Left ventricle myocardium inferior (tissue), 1 donor: ENCODE results near the gene ARHGAP44. TPM values are rescaled to one million over a fixed set of nuclear protein-coding genes. Genes with fewer than 3 reads are reported as not detected.

Experiments
- DNase-seq: peaks from one replicate; pipeline ENCODE4 v3.0.0-alpha.2; 2020
- H3K27ac ChIP-seq: fragments of 200-600 bp; replicated peaks from 2 replicates; pipeline ENCODE4 v1.8.0; 2021
- H3K27me3 ChIP-seq: fragments of 200-600 bp; 2 replicates; pipeline ENCODE4 v1.8.0; 2021; ENCODE audit warnings: low read depth
- H3K36me3 ChIP-seq: fragments of 200-600 bp; 2 replicates; pipeline ENCODE4 v1.8.0; 2021
- H3K4me1 ChIP-seq: fragments of 200-600 bp; 2 replicates; pipeline ENCODE4 v1.8.0; 2021
- H3K4me3 ChIP-seq: fragments of 200-600 bp; 2 replicates; pipeline ENCODE4 v1.8.0; 2021; ENCODE audit warnings: mild to moderate bottlenecking, moderate library complexity
- H3K9me3 ChIP-seq: fragments of 200-600 bp; replicated peaks from 2 replicates; pipeline ENCODE4 v1.8.0; 2021
- intact Hi-C: fragments of 100-400 bp; cut with micrococcal nuclease; formaldehyde crosslinking; loops from one replicate; pipeline ENCODE4 v1.11.0; 2022
- total RNA-seq: library from RNA; stranded (reverse); fragmentation: NEBNext Ultra II Directional; extraction: Animal tissue kit (Norgen Biotek cat#: 25700); gene quantifications from one replicate; pipeline ENCODE4 v1.2.1, GENCODE V29; 2021
- TF ChIP-seq, protein P1 (sequence below): fragments of 200-600 bp; IDR thresholded peaks from 2 replicates; pipeline ENCODE4 v1.8.0; 2021; ENCODE audit warnings: antibody characterized with exemption, mild to moderate bottlenecking, borderline replicate concordance
- donor health status: DM: no; HTN: yes; CAD: no; lungs with severe emphysema.

The ARHGAP44 gene
- total RNA-seq, 1 donor from 2014 or later: 7.2 TPM

DNA sequence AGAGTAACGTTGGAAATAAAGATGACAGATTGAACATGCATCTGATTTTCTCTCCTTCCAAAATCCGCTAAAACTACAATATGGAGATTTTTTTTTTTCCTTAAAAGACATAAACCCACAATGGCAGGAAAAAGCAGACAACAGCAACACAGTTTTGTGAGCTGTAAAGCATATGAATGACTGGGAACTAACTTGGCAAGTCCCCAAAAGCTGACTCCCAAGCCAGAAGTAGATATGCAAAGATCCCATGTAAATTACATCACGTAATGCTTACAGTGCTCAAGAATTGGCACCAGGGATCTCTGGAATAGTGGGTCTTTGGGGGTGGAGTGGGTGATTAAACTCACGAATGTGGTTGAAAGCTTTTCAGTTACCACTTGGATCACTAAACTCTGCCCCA, 121.9 kb downstream of the ARHGAP44 start:
- H3K27me3 ChIP-seq: no peaks in the 10 kb centered on the region
- peaks cover 10% of the 10 kb centered on the region for H3K36me3 ChIP-seq
- H3K9me3 ChIP-seq: peaks cover 11% of the 10 kb centered on the region
- no peak for DNase-seq
- no peak overlapping the region for H3K4me3 ChIP-seq
- H3K27ac ChIP-seq: no peak overlapping the region
- TF ChIP-seq, protein P1, sequence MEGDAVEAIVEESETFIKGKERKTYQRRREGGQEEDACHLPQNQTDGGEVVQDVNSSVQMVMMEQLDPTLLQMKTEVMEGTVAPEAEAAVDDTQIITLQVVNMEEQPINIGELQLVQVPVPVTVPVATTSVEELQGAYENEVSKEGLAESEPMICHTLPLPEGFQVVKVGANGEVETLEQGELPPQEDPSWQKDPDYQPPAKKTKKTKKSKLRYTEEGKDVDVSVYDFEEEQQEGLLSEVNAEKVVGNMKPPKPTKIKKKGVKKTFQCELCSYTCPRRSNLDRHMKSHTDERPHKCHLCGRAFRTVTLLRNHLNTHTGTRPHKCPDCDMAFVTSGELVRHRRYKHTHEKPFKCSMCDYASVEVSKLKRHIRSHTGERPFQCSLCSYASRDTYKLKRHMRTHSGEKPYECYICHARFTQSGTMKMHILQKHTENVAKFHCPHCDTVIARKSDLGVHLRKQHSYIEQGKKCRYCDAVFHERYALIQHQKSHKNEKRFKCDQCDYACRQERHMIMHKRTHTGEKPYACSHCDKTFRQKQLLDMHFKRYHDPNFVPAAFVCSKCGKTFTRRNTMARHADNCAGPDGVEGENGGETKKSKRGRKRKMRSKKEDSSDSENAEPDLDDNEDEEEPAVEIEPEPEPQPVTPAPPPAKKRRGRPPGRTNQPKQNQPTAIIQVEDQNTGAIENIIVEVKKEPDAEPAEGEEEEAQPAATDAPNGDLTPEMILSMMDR: no peak
- no peaks in the 10 kb centered on the region for H3K4me1 ChIP-seq
- intact Hi-C loops: no loop called here

DNA sequence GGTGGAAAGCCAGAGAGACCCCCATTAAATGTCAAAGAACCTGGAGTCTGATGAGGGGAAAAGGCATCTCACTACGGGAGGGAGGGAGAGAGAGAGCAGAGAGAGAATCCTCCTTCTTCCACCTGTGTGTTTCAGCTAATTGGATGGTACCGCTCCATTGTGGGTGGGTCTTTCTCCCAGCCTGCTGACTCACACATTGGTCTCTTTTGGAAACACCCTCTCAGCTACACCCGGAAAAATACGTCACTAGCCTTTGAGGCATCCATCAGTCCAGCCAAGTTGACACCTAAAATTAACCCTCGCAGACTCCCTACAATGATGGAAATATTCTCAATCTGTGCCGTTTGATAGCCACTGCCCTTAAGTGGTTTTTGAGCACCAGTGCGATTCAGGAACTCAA, 128.1 kb downstream of the ARHGAP44 start:
- intact Hi-C loops: no loop called here
- TF ChIP-seq, protein P1: no peak
- no peak for DNase-seq

DNA sequence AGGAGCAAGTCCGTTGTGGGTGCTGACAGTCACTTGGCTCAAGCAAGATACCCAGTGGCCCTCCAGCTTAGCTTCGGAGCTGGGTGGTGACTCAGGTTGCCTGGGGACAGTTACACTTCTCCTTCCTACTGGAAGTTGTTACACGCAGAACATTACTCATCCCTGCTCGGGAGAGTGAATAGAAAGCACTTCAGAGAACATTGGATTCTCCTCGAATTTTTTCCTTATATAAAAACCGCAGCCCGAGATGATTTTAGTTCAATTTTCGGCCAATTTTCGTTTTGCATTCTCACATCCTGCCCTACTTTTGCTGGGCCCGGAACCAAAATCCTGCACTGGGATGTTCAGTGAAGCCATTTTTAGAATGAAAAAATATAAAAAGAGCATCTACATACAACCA, 128.8 kb downstream of the ARHGAP44 start:
- intact Hi-C loops: no loop called here

More for the DNA sequence above, 128.1 kb downstream of the ARHGAP44 start:
- Histone ChIP-seq H3K27ac (no peak overlapping the region), H3K27me3 (no peaks in the 10 kb centered on the region), H3K36me3 (peaks cover 5% of the 10 kb centered on the region), H3K4me1 (no peaks in the 10 kb centered on the region), H3K9me3 (no peaks in the 10 kb centered on the region), H3K4me3 (no peak overlapping the region)

DNA sequence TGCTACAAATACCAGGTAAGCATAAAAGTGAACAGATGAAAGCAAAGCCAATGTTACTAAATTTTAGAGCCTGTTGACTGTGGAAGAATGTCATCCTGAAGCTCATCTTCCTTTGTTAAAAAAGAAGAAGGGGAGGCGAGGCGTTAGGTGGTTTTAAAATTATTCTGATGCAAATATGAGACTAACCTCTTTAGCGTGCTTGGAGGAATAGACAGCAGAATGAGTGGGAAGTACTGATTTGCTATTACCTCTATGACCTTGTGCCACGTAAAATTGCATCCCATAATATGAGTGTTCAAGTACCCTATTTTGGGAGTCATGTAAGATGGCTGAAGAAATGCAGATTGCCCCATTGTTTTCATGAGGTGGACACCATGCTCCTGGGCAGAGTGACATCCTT, 132.8 kb downstream of the ARHGAP44 start:
- H3K4me3 ChIP-seq: no peak overlapping the region
- no peak for DNase-seq
- TF ChIP-seq, protein P1: no peak
- no peak overlapping the region for H3K27ac ChIP-seq
- H3K27me3 ChIP-seq: no peaks in the 10 kb centered on the region
- intact Hi-C loops: no loop called here
- H3K36me3 ChIP-seq: no peaks in the 10 kb centered on the region
- H3K4me1 ChIP-seq: peaks cover 5% of the 10 kb centered on the region
- no peaks in the 10 kb centered on the region for H3K9me3 ChIP-seq

More for the DNA sequence above, 128.8 kb downstream of the ARHGAP44 start:
- Histone ChIP-seq H3K4me3 (no peak overlapping the region), H3K27ac (no peak overlapping the region), H3K4me1 (no peaks in the 10 kb centered on the region), H3K9me3 (no peaks in the 10 kb centered on the region), H3K36me3 (peaks cover 5% of the 10 kb centered on the region), H3K27me3 (no peaks in the 10 kb centered on the region)
- TF ChIP-seq, protein P1: no peak
- no peak for DNase-seq

DNA sequence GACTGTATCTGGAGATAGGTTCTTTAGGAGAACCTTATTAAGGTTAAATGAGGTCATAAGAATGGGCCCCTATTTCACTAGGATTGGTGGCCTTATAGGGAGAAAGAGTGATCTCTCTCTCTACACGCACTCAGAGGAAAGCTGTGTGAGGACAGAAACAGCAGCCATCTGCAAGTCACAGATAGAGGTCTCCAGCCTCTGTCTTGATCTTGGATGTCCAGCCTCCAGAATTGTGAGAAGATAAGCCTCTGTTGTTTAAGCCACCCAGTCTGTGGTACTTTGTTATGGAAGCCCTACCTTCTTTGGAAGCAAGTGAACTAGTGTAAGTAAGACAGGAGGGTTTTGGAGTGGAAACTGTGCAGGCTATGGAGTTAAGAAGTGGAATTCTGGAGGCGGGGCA, 135.3 kb downstream of the ARHGAP44 start:
- intact Hi-C loops: no loop called here
- H3K4me1 ChIP-seq: peaks cover 25% of the 10 kb centered on the region
- TF ChIP-seq, protein P1: no peak
- H3K9me3 ChIP-seq: no peaks in the 10 kb centered on the region
- no peak overlapping the region for H3K4me3 ChIP-seq
- H3K36me3 ChIP-seq: no peaks in the 10 kb centered on the region
- no peak overlapping the region for H3K27ac ChIP-seq
- H3K27me3 ChIP-seq: no peaks in the 10 kb centered on the region
- no peak for DNase-seq

DNA sequence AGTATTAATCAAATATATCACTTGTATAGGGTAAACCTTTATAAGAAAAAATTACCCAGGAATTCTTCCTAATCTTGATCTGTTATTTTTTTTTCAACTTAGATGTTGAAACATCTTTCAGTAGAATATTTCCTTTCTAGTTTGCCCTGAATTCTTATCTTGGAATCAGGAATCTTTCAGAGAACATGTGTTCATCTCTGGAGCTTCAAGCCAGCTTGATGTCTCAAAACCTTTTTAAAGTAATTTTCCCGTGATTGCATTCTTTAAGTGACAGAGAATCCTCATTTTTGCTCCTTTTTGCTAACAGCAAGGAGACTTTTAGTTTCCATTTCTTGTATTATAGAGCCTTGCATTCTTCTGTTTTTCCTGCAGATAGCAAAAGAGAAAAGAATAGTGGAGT, 137.7 kb downstream of the ARHGAP44 start:
- Histone ChIP-seq H3K9me3 (no peaks in the 10 kb centered on the region), H3K4me1 (peaks cover 25% of the 10 kb centered on the region), H3K27ac (peak overlapping the region; percentile 70), H3K27me3 (no peaks in the 10 kb centered on the region), H3K4me3 (no peak overlapping the region), H3K36me3 (no peaks in the 10 kb centered on the region)
- intact Hi-C loops: no loop called here
- no peak for DNase-seq
- TF ChIP-seq, protein P1: no peak
